ENCODE measurements around the gene RPAP2. TPM values are rescaled to one million over a fixed set of nuclear protein-coding genes. Genes with fewer than 3 reads are reported as not detected.

The RPAP2 gene
- total RNA-seq, 1 experiment from 2014 or later, result 28.1 TPM

DNA sequence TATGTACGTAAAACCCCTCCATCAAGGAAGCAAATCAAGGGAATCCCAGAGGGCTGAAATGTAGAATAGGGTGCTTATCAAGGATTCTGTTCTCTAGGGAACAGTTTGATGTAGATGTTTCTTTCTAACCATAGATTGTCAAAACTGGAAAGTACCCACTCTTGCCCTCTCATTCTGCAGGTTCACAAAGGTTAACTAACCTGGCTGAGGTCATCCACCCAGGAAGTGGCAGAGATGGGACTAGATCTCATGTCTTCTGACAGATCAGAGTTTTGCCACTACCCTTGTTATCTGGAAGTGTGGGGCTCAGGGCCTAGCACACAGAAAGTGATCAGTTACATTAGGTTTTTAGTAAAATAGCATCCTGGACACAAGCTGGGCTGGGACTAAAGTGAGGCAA is 140.4 kb downstream of the RPAP2 start:
- no peaks in the 10 kb centered on the region for H3K4me1 ChIP-seq (ENCODE audit: control insufficient read depth in 1 of 2, insufficient read depth in 2 of 2, low read length in 2 of 2)
- no peak overlapping the region for H2AFZ ChIP-seq (ENCODE audit: low read depth, low read length, poor library complexity, severe bottlenecking)
- no TSS peak for BruUV-seq (replicated peaks)
- H3K27ac ChIP-seq (ENCODE audit: low read depth, low read length), result no peak overlapping the region
- H3K4me3 ChIP-seq (replicated peaks in 1 of 2; ENCODE audit: low read depth in 1 of 2, low read length in 2 of 2), result no peak overlapping the region
- H3K27me3 ChIP-seq (ENCODE audit: insufficient read depth, low read length), result no peaks in the 10 kb centered on the region
- H3K9ac ChIP-seq (ENCODE audit: low read length), result no peak overlapping the region
- RAD21 ChIA-PET (ENCODE audit: low non-redundant PET in 1 of 2, low total read pairs in 2 of 2, uncharacterized antibody in 2 of 2, unreplicated experiment in 2 of 2), result no interaction called here
- no peak overlapping the region for H3K4me2 ChIP-seq (ENCODE audit: low read length)
- no peak for DNase-seq (ENCODE audit: low read depth, low spot score)
- H4K20me1 ChIP-seq (ENCODE audit: insufficient read depth), result no peaks in the 10 kb centered on the region
- H3K36me3 ChIP-seq (ENCODE audit: control insufficient read depth in 1 of 2, insufficient read depth in 2 of 2, low read length in 2 of 2), result no peaks in the 10 kb centered on the region
- intact Hi-C loops (cut with micrococcal nuclease), result no loop called here
- no peaks in the 10 kb centered on the region for H3K9me2 ChIP-seq (ENCODE audit: insufficient read depth)
- TF ChIP-seq POLR2A (IDR thresholded peaks at IDR 0.05; ENCODE audit: borderline replicate concordance, extremely low read depth, insufficient read depth, insufficient read length) (no peak), ZBTB33 (IDR thresholded peaks at IDR 0.05; ENCODE audit: extremely low read depth, insufficient replicate concordance, low read length) (no peak), ZFX (IDR thresholded peaks at IDR 0.05) (no peak), YY1 (IDR thresholded peaks at IDR 0.05; ENCODE audit: extremely low read depth, insufficient replicate concordance, low read depth, low read length) (no peak), RAD21 (IDR thresholded peaks at IDR 0.05; ENCODE audit: low read depth) (no peak), SIN3A (IDR thresholded peaks at IDR 0.05; ENCODE audit: low read depth) (no peak), MAX (IDR thresholded peaks at IDR 0.05) (no peak), SRF (IDR thresholded peaks at IDR 0.05; ENCODE audit: low read depth) (no peak), FOSL1 (IDR thresholded peaks at IDR 0.05; ENCODE audit: low read depth) (no peak), ELF1 (IDR thresholded peaks at IDR 0.05; ENCODE audit: borderline replicate concordance, low read depth) (no peak), CEBPB (IDR thresholded peaks at IDR 0.05; ENCODE audit: low read depth) (no peak), TCF7L2 (IDR thresholded peaks at IDR 0.05; ENCODE audit: borderline replicate concordance, extremely low read depth, insufficient read depth, insufficient read length) (no peak), ZNF274 (IDR thresholded peaks at IDR 0.05; ENCODE audit: low read depth, low read length) (no peak), POLR2AphosphoS5 (IDR thresholded peaks at IDR 0.05; ENCODE audit: low read depth, low read length) (no peak), CBX3 (IDR thresholded peaks at IDR 0.05; ENCODE audit: low read depth) (no peak)
- TF ChIP-seq, protein P1, sequence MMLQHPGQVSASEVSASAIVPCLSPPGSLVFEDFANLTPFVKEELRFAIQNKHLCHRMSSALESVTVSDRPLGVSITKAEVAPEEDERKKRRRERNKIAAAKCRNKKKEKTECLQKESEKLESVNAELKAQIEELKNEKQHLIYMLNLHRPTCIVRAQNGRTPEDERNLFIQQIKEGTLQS (IDR thresholded peaks at IDR 0.05), result no peak
- H3K9me3 ChIP-seq (ENCODE audit: control insufficient read depth in 1 of 2, insufficient read depth in 1 of 2, low read depth in 1 of 2, low read length in 2 of 2), result no peaks in the 10 kb centered on the region
- POLR2A ChIA-PET, result no interaction called here
- H3K79me2 ChIP-seq (ENCODE audit: insufficient read depth, low read length), result no peaks in the 10 kb centered on the region
- ATAC-seq, result no peak
- CTCF ChIA-PET, result no interaction called here
